Spleen (tissue), 11 donors: ENCODE results near the gene MSH3. TPM values are rescaled to one million over a fixed set of nuclear protein-coding genes. Genes with fewer than 3 reads are reported as not detected.

ENCODE experiments used
- DNase-seq: peaks from one replicate; pipeline ENCODE4 v3.0.0-alpha.2; 2020
- H3K27ac ChIP-seq, 8 donors: fragments of 200-600 bp; sonication (generic) in 7 of 8; 1 replicate in 4 of 8; 2 replicates in 4 of 8; pipeline versions ENCODE4 v1.5.0 to v1.8.0; 2016 to 2021; ENCODE audit warnings: inconsistent platforms in 4 of 8, mild to moderate bottlenecking in 4 of 8, moderate library complexity in 1 of 8
- H3K27me3 ChIP-seq, 7 donors: fragments of 200-600 bp; sonication (generic) in 6 of 7; replicated peaks in 1 of 7; 1 replicate in 4 of 7; 2 replicates in 3 of 7; pipeline versions ENCODE4 v1.5.0 to v1.8.0; 2016 to 2021; ENCODE audit warnings: inconsistent platforms in 3 of 7, mild to moderate bottlenecking in 1 of 7
- H3K36me3 ChIP-seq, 6 donors: fragments of 200-600 bp; sonication (generic) in 5 of 6; 1 replicate in 4 of 6; 2 replicates in 2 of 6; pipeline versions ENCODE4 v1.5.0 to v1.8.0; 2016 to 2021; ENCODE audit warnings: inconsistent platforms in 2 of 6
- H3K4me1 ChIP-seq, 6 donors: fragments of 200-600 bp; sonication (generic) in 5 of 6; 1 replicate in 3 of 6; 2 replicates in 3 of 6; pipeline versions ENCODE4 v1.5.0 to v1.8.0; 2016 to 2021; ENCODE audit warnings: inconsistent platforms in 3 of 6
- H3K4me3 ChIP-seq, 8 donors: fragments of 200-600 bp; sonication (generic) in 7 of 8; 1 replicate in 4 of 8; 2 replicates in 4 of 8; pipeline versions ENCODE4 v1.5.0 to v1.8.0; 2016 to 2021; ENCODE audit warnings: inconsistent platforms in 4 of 8, mild to moderate bottlenecking in 4 of 8, moderate library complexity in 2 of 8
- H3K9me3 ChIP-seq, 8 donors: fragments of 200-600 bp; sonication (generic) in 7 of 8; 1 replicate in 4 of 8; 2 replicates in 4 of 8; pipeline versions ENCODE4 v1.5.0 to v1.8.0; 2016 to 2021; ENCODE audit warnings: inconsistent platforms in 4 of 8
- POLR2A ChIP-seq, 3 donors: fragments of 450-650 bp; IDR thresholded peaks; one replicate each; pipeline ENCODE4 v1.5.1; 2017; ENCODE audit warnings: antibody characterized with exemption in 3 of 3, mild to moderate bottlenecking in 1 of 3
- POLR2AphosphoS5 ChIP-seq, 3 donors: sonication (generic); formaldehyde crosslinking; IDR thresholded peaks; one replicate each; pipeline ENCODE4 v1.5.1; 2017; ENCODE audit warnings: antibody characterized with exemption in 3 of 3
- WGBS, 5 donors: extraction: QIAGEN DNeasy Blood & Tissue Kit in 3 of 5; methylation state at CpG; one replicate each; pipeline versions ENCODE4 v1.1.5 to v1.1.7; 2013 to 2018; 5-methylcytosine and 5-hydroxymethylcytosine counted together
- intact Hi-C: fragments of 100-400 bp; cut with DNase I; formaldehyde crosslinking; loops from one replicate; pipeline ENCODE4 v1.15.0; 2023; ENCODE audit warnings: low total_unique reads
- polyA plus RNA-seq, 3 donors: library from polyadenylated mRNA; stranded (reverse); fragments of 200-250 nt; gene quantifications; one replicate each; pipeline ENCODE4 v1.2.1, GENCODE V29; 2013
- total RNA-seq, 7 donors: library from RNA; depleted of rRNA in 3 of 7; stranded (reverse); fragments of >200 nt in 3 of 7; fragmentation: NEBNext Ultra II Directional in 4 of 7; extraction: Animal tissue kit (Norgen Biotek cat#: 25700) in 4 of 7; gene quantifications; one replicate each; pipeline versions ENCODE4 v1.1.0 to v1.2.1, GENCODE V29; 2016 to 2021
- TF ChIP-seq, protein P1 (sequence below), 11 experiments: fragments of 200-600 bp in 7 of 11; fragments of 450-650 bp in 4 of 11; sonication (generic) in 4 of 11; IDR thresholded peaks in 8 of 11; conservative IDR thresholded peaks in 3 of 11; 1 replicate in 7 of 11; 2 replicates in 4 of 11; pipeline versions ENCODE4 v1.4.0 to v1.8.0; 2016 to 2021; ENCODE audit warnings: antibody characterized with exemption in 11 of 11, inconsistent platforms in 4 of 11, mild to moderate bottlenecking in 1 of 11
- donor health status: healthy with polysubstance abuse.
- donor health status: DM: no; HTN: no; CAD: no; lungs with moderate emphysema.
- donor health status: DM: no; HTN: no; CAD: no.
- donor health status: Bipolar disorder and iron deficiency.
- donor health status: healthy.
- donor health status: DM: no; HTN: no; CAD: no.
- donor health status: DM: yes; HTN: yes; CAD: no.

The MSH3 gene
- total and polyA plus RNA-seq, 10 donors: 2.3 to 17.0 (median 14.6) TPM

DNA sequence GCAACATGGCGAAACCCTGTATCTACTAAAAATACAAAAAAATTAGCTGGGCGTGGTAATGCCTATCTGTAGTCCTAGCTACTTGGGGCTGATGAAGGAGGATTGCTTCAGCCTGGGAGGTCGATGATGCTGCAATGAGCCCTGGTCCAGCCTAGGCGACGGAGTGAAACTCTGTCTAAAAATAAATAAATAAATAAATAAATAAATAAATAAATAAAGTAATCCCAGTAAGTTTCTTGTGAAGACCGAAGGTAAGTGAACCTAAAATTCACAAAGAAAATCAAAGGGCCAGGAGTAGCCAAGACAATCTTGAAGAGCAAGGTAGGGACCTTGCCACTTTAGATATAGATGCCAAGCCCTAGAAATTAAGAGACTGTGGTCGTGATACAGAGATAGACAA, 68.5 kb downstream of the MSH3 start:
- no peak overlapping the region for H3K27ac ChIP-seq
- no peak overlapping the region for H3K4me3 ChIP-seq
- WGBS, 5 donors: 96 to 98% (median 97%) methylated on average over 7 of the region's 7 CpGs
- TF ChIP-seq POLR2AphosphoS5 (IDR thresholded peaks at IDR 0.05) (no peak), POLR2A (IDR thresholded peaks at IDR 0.05) (no peak)
- TF ChIP-seq, protein P1, sequence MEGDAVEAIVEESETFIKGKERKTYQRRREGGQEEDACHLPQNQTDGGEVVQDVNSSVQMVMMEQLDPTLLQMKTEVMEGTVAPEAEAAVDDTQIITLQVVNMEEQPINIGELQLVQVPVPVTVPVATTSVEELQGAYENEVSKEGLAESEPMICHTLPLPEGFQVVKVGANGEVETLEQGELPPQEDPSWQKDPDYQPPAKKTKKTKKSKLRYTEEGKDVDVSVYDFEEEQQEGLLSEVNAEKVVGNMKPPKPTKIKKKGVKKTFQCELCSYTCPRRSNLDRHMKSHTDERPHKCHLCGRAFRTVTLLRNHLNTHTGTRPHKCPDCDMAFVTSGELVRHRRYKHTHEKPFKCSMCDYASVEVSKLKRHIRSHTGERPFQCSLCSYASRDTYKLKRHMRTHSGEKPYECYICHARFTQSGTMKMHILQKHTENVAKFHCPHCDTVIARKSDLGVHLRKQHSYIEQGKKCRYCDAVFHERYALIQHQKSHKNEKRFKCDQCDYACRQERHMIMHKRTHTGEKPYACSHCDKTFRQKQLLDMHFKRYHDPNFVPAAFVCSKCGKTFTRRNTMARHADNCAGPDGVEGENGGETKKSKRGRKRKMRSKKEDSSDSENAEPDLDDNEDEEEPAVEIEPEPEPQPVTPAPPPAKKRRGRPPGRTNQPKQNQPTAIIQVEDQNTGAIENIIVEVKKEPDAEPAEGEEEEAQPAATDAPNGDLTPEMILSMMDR (IDR thresholded peaks at IDR 0.05 in 8 of 11, conservative IDR thresholded peaks at IDR 0.05 in 3 of 11): no peak
- DNase-seq: no peak
- intact Hi-C loops: no loop called here
- peaks cover 0 to 89% (median 31%) of the 10 kb centered on the region in 6 donors for H3K36me3 ChIP-seq
- no peaks in the 10 kb centered on the region for H3K27me3 ChIP-seq
- peaks cover 0 to 20% (median 15%) of the 10 kb centered on the region in 8 donors for H3K9me3 ChIP-seq
- no peaks in the 10 kb centered on the region for H3K4me1 ChIP-seq

DNA sequence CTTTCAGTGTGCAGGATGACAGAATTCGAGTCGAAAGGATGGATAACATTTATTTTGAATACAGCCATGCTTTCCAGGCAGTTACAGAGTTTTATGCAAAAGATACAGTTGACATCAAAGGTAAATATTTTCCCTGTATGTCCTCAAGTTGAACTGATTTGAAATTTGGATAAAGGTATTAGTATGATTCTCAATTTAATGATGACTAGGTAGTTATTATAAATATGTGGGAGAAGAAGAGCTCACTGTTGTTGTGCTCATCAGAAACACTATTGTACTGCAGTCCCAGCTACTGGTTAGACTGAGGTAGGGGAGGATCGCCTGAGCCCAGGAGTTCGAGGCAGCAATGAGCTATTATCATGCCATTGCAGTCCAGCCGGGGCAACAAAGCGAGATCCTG, 71.0 kb downstream of the MSH3 start:
- H3K4me1 ChIP-seq: no peaks in the 10 kb centered on the region
- TF ChIP-seq POLR2A (IDR thresholded peaks at IDR 0.05) (no peak), POLR2AphosphoS5 (IDR thresholded peaks at IDR 0.05) (no peak)
- TF ChIP-seq, protein P1 (IDR thresholded peaks at IDR 0.05 in 8 of 11, conservative IDR thresholded peaks at IDR 0.05 in 3 of 11): no peak
- H3K9me3 ChIP-seq: peaks cover 0 to 3% (median under 1%) of the 10 kb centered on the region in 8 donors
- 93 to 97% (median 95%) methylated on average over 6 of the region's 6 CpGs for WGBS, 5 donors
- DNase-seq: no peak
- peaks cover 0 to 89% (median 30%) of the 10 kb centered on the region in 6 donors for H3K36me3 ChIP-seq
- H3K27ac ChIP-seq: no peak overlapping the region
- no peak overlapping the region for H3K4me3 ChIP-seq
- no peaks in the 10 kb centered on the region for H3K27me3 ChIP-seq
- intact Hi-C loops: no loop called here

DNA sequence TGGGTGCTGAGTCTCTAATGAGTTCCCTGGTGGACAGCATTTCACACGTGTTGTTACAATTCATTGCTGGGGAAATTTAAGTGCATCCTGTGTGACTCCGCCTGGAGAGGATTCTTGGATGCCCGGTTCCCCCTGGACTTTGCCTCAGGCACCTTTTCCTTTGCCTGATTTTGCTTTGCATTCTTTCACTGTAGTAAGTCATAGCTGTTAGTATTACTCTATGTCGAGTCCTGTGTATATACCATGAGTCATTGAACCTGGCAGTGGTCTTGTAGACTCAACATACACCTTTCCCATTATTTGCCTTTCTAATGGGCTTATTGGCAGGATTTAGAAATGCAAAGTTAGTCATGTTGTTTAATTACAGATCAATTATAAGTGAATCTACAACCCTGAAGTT, 82.3 kb downstream of the MSH3 start:
- DNase-seq: no peak
- TF ChIP-seq, protein P1 (IDR thresholded peaks at IDR 0.05 in 8 of 11, conservative IDR thresholded peaks at IDR 0.05 in 3 of 11): no peak
- no peak for TF ChIP-seq POLR2AphosphoS5 (IDR thresholded peaks at IDR 0.05)
- no peak for TF ChIP-seq POLR2A (IDR thresholded peaks at IDR 0.05)
- H3K9me3 ChIP-seq: no peaks in the 10 kb centered on the region
- H3K27me3 ChIP-seq: no peaks in the 10 kb centered on the region
- H3K4me1 ChIP-seq: peaks cover 0 to 12% (median 5%) of the 10 kb centered on the region in 6 donors
- no peak overlapping the region for H3K27ac ChIP-seq
- WGBS, 5 donors: 79 to 98% (median 94%) methylated on average over 4 of the region's 4 CpGs
- H3K4me3 ChIP-seq: no peak overlapping the region
- intact Hi-C loops: no loop called here
- H3K36me3 ChIP-seq: peaks cover 0 to 74% (median 0%) of the 10 kb centered on the region in 6 donors

DNA sequence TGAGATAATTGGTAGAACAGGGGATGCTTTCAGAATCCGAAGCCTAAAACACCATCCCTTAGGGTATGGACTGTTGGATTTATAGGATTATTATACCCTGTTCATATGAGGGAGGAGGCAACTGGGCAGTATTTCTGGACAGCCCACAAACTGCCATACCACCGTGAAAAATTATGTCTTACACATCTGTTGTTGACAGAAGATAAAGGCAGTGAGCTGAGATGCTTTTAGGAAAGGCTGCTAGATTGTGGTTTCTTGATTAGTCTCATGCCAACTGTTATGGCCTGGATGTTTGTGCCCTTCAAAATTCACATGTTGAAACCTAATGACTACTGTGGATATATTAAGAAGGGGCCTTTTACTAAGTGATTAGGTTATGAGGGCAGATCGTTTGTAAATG, 84.0 kb downstream of the MSH3 start:
- no peaks in the 10 kb centered on the region for H3K9me3 ChIP-seq
- intact Hi-C loops: no loop called here
- H3K36me3 ChIP-seq: peaks cover 0 to 89% (median 8%) of the 10 kb centered on the region in 6 donors
- no peak for DNase-seq
- H3K27me3 ChIP-seq: no peaks in the 10 kb centered on the region
- WGBS, 5 donors: 48 to 68% (median 59%) methylated on average over 3 of the region's 3 CpGs
- peaks cover 0 to 12% (median 5%) of the 10 kb centered on the region in 6 donors for H3K4me1 ChIP-seq
- H3K27ac ChIP-seq: no peak overlapping the region
- no peak overlapping the region for H3K4me3 ChIP-seq
- TF ChIP-seq POLR2AphosphoS5 (IDR thresholded peaks at IDR 0.05) (no peak), POLR2A (IDR thresholded peaks at IDR 0.05) (no peak)
- TF ChIP-seq, protein P1 (IDR thresholded peaks at IDR 0.05 in 8 of 11, conservative IDR thresholded peaks at IDR 0.05 in 3 of 11): no peak
